ENCODE data around the gene SRBD1.

SRBD1 gene

DNA sequence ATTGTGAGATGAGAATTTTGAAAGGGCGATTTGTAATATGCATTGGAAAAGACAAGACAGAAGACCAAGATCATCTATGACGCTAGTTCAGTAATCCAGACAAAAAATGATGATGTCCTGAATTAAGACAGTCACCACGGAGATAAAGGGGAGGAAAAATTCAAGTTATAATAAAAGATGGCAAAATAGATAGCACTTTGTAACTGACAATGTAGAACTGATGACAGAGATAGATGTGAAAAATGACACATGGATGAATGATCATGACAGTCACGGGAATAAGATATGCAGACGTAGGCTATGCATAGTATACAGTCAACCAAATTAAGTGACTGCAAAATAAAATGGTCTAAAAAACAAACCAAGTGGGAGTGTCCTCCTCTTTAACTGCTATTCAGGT, 59.2 kb downstream of the SRBD1 start:
- no peak for DNase-seq (ENCODE audit: low spot score)

DNA sequence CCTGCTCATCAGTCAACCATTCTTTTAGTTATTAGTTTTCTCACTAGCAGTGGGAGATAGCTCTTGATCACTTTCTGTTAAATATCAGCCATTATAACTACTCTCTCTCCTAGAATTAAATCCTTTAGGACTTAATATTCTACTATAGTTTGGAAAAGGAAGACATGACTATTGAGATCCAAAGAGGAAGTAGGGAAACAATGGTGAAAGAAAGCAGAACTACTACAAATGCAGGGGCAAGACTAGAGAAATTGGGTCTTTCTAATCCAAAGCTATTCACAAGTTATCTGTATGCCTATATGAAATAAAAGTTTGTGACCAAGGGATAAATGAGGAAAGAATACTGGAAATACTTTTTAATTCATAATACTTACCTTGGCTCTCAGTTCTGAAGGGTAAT, 65.1 kb downstream of the SRBD1 start:
- DNase-seq (ENCODE audit: low spot score): no peak

DNA sequence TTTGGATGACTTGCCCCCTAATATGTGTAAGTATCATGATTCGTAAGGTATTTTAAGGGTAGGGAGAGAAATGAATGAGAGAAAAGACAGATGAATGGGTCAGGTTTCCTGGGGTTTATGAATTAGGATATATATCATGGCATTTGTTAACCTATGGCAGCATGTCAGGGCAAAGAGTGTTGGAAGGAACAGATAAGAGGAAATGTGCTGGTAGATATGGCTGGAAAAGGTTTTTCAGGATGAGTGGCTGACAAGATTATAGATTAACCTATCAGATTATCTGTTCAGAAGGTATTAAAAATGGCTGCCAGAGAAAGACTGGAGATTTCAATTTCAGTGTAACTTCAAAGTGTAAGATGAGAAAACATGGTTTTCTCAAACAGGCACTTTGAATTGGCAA, 67.8 kb downstream of the SRBD1 start:
- no peak for DNase-seq (ENCODE audit: low spot score)

DNA sequence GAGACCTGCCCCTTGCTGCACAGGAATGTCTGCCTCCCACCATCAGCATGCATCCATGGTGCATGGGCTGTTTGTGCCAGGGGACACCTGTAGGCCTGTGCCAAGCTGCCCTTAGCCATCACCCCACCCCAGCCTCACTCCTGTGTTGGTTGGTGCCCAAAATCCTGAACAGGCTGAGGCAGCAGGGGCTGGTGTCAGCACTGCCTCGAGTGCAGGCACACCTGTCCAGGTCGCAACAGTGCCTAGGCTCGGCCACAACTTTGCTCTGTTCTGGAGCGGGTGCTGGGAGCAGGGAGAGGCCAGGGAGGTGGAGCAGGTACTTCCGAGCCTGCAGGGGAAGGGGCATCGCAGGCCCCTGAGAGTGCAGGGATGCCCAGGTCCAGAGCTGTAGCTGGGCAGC, 69.1 kb downstream of the SRBD1 start:
- no peak for DNase-seq (ENCODE audit: low spot score)

DNA sequence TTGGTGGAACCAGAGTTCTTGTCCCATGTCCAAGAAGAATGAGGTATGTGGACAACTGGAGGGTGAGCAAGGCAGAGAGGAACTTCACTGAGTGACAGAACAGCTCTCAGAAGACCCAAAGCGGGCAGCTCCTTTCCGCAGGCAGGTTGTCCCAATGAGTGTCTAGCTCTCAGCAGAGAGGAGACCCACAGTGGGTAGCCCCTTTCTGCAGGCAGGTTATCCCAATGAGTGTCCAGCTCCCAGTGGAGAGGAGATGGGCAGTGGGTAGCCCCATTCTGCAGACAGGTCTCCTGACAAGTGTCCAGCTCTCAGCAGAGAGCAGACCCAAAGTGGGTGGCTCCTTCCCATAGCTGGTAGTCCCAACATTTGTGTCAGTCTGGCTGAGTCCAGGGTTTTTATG, 69.6 kb downstream of the SRBD1 start:
- DNase-seq (ENCODE audit: low spot score): no peak

DNA sequence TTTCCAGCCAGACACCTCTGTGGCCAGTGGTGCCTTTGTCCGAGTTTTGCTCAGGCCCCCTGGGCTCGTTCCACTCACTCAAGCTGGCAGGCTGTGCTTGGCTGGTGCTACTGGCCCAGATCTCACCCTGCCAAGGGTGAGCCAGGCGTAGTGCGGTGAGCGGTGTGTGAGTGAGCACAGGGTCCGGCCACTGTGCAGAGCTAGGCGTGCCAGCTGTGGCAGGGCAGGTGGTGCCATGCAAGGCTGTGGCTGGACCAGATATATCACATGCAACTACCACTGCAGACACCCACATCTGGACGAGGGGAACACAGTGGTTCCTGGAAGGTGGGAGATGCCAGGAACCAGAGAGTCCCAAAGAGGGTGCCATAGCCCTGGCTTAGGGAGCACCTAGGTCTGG, 70.1 kb downstream of the SRBD1 start:
- DNase-seq (ENCODE audit: low spot score): no peak

DNA sequence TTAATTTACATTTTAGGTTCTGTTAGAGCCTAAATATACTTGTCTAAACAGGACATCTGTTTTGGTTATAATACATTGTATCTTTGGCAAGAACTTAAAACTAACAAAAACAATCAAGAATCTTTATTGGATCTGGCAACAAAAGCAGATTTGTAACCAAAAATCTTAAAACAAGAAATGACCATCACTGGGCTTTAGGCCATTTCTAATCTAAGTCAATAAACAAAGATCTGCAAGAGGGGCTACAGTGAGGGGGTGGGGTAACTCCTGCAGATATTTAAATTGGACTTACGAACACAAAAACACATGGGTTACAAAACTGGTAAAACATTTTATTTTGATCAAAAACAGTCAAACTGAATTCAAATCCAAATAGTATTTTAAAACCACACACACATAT, 77.3 kb downstream of the SRBD1 start:
- DNase-seq (ENCODE audit: low spot score): no peak

DNA sequence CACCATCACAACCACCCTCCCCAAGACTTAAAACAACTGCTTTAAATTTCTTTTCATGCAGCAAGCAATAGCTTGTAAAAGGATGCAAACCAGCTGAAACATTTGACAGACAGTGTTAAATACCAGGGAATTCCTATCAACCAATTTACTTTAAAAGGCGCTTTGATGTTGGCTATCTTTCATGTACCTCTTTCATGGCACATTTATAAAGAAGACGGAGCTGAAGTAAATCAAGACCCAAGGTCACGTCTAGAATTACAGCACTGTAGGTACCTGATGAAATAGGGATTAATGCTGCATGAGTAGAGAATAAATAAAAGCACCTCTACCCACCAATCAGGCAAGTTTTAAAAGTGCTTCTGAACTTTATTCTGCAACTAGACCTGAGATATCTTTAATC, 78.9 kb downstream of the SRBD1 start:
- DNase-seq (ENCODE audit: low spot score): no peak

DNA sequence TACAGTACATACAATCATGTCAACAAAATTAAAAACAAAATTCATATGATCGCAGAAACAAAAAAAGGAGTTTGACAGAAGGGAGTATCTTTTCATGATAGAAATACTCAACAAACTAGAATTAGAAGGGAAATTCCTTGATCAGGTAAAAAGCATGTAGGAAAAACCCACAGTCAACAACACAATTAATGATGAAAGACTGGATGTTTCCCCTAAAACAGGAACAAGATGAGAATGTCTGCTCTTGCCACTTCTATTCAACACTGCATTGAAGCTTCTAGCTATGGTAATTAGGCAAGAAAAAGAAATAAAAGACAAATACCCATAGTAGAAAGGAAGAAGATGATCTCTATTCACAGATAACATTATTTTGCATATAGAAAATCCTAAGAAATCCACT, 87.1 kb downstream of the SRBD1 start:
- no peak for DNase-seq (ENCODE audit: low spot score)

DNA sequence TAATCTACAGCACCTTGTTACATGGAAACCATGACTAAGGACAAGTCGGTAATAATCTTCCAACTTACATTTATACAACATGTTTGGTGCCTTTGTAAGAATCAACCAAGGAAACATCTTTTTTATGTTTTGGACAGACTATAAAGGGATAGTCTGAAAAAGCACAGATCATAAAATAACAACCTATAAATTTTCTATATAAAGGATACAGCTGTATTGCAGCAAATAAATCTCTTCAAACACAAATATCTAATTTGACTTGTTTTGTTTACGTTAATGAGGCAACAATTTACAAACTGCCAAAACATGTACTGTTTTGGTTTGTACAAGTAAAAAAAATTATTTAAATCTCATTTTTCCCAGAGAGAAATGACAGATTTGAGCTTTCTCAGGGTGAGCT, 92.5 kb downstream of the SRBD1 start:
- DNase-seq (ENCODE audit: low spot score): no peak

DNA sequence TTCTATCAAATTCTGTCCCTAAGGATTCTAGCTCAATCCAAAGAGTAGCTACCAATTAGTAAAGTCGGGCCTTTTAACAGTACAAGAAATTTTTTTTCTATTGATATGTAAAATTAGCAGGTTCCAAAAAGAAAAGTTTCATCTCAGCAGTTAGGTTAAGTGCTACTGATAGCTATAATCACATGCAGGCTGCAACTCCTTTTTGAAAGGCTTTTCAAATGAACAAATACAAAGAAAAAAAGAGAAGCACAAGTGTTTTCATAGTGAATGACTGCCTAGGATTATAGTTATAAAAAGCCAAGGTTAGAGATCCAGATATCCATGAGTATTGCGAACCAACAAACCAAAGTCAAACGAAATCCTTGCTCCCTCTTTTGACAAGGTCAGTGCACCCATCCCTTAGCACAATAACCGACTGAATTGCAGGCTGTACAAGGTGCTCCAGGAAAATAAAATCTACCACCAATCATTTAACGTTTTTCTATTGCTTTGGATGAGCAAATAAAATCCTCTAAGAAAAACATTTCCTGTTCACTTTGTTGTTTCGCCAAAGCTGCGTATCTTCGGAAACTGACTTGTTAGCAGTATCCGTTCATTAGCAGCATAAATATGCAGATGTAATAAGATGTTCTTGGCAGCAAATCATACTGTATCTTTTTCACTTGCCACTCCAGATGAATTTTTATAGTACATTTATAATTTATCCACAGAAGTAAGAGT, 100.2 kb downstream of the SRBD1 start:
- no peak for DNase-seq (ENCODE audit: low spot score)

DNA sequence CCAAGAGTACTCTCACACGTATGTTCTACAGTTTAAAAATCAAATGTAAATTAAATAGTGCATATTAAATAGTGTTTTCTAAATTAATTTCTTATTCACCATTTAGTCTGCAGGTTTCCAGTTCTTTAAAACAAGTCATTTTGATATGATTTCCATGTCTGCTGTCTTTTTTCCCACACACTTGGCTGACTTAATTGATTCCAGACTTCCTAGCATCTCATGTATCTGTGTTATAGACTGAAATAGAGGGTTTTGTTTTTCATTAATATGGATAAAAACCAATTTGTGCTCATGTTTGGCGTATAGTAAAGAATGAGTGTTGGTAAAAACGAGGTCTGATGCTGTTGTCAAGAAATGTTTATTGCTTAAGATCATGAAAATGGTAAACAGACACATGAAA, 104.3 kb downstream of the SRBD1 start:
- no peak for DNase-seq (ENCODE audit: low spot score)

DNA sequence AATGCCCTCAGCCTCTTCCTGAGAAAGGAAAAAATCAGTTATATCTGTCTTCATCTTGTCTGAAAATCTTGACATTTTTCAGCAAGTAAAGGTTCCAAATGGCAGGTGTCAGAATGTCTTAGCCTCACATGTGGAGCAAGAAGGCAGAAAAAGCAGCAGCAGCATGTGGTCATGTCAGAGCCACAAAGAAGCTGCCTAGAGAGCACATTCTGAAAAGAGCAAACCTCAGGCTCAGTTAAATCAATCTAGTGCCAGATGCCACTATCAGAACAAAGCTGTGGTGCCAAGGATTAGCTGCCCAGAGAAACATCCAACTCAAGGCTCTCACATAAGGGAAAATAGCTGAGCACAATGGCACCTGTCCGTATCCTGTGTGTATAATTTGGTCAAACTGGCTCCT, 105.9 kb downstream of the SRBD1 start:
- DNase-seq (ENCODE audit: low spot score): no peak

DNA sequence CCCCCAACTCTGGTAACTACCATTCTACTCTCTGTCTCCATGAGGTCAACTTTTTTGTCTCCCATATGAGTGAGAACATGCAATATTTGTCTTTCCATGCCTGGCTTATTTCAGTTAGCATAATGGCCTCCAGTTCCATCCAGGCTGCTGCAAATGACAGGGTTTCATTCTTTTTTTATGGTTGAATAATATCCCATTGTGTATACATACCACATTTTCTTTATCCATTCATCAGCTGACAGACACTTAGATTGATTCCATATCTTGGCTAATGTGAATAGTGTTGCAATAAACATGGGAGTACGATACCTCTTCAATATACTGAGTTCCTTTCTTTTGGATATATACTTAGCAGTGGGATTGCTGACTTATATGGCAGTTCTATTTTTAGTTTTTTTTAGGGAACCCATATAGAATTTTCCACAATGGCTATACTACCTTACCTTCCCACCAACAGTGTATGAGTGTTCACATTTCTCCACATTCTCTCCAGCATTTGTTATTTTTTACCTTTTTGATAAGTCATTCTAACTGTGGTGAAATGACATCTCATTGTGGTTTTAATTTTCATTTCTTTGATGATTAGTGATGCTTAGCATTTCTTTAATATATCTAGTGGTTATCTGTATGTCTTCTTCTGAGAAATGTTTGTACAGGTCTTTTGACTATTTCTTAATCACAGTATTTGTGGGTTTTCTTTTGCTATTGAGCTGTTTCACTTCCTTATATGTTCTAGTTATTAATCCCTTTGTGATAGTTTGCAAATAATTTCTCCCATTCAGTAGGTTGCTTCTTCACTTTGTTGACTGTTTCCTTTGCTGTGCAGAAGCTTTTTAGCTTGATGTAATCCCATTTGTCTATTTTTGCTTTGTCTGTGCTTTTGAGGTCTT, 112.2 kb downstream of the SRBD1 start:
- DNase-seq (ENCODE audit: low spot score): no peak

DNA sequence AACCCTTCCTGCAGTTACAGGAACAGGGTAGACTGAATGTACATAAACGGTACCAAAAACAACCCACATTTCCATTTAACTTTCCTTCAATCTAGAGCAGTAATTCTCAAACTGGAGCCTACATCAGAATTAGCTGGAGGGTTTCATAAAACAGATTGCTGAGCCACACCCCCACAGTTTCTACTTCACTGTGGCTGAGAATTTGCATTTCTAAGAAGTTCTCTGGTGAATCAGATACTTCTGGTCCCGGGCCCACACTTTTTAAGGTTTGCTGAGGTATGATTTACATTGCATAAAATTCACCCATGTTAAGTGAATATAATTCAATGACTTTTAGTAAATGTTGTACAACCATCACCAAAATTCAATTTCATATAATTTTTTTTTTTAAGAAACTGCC, 113.7 kb downstream of the SRBD1 start:
- DNase-seq (ENCODE audit: low spot score): no peak

DNA sequence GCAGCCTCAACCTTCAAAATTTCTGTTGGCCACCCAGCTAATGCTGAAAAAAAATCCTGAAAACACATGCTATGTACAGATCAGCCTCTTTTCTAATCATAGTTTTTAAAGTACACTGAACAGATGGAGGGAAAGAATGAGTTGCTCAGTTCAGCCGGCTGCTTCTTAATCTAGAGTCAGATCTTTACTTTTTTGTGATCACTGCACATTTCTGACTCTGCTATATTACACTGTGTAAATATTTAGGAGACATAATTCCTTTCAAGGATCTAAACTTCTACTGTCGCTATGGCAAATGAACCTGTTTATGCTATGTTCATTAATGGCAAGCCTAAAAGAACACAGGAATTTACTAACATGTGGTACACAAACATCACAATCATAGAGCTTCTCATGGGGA, 114.2 kb downstream of the SRBD1 start:
- no peak for DNase-seq (ENCODE audit: low spot score)

DNA sequence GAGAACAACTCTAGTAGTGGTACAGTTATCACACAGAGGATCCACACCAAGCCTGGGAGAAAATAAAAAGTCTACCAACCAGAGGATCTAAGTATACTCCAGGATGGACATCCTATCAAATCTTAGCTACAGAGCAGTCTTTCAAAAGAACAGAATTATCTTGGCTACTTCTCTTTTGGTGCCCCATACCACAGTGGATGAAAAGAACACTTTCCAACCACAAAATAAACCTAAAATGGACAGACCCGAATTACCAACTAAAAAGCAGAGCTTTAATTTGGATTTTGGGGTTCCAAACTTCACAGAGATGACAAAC, 116.1 kb downstream of the SRBD1 start:
- no peak for DNase-seq (ENCODE audit: low spot score)

DNA sequence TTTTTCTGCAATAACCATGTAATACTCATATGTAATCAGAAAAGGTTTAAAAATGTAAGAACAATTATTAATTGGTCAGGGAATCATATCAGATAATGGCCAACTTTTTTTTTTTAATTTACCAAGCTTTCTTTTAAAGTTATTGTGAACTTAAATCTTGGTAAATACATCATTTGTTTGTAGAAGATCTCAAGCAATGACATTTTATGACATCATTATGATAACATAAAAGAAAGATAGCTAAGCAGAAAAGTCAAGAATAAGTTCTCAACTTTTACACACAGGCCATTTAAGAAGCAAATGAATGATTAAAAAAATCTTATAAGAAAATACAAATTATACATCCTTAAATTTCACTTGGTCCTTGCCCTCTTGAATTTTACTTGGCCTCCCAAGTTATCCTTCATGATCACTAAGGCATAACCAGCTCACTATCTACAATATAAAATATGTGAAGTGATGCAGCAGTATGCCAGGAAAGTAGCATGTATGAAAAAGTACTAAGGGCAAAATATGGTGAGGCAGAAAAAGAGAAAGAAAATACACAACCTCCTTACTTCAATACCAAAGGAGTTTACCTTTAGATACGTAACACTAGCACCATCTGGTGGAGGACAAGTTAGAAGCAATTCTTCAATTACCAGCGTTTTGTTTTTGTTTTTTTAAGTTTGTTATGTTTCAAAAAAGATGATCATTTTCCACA, 116.6 kb downstream of the SRBD1 start:
- peak; percentile 24 for DNase-seq (ENCODE audit: low spot score)

DNA sequence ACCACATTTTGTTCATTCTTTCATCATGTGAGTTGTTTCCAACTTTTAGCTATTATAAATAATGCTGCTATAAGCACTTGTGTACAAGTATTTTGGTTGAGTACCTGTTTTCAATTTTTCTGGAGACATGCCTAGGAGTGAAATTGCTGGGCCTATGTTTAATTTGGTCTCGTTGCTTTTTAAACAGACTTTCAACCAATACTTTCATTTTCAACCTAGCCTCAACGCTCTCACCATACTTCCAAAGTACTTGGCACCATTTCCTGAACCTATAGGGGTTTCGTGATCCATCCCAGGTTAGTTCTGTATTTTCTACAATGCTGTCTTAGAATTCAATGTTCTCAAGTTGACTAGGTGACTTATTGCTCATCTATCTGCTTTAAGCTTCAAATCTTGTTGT, 126.1 kb downstream of the SRBD1 start:
- DNase-seq (ENCODE audit: low spot score): no peak

DNA sequence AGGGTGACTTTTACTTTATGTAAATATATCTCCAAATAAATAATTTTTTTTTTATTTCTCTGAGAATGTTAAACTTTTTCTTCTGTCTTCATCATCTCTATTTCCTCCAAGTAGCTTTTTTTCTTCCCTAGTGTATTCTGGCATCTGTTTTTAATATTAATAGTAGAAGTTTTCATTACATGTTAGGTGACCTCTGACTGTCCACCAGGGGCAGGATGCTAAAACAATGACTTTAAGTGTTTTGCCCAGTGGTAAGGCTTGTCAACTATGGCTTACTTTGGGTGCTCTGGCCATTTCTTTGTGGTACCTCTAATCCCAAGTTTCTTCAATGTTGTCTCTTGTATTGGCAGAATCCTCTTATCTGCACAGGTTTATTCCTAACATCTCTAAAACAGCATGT, 127.1 kb downstream of the SRBD1 start:
- DNase-seq (ENCODE audit: low spot score): no peak

DNA sequence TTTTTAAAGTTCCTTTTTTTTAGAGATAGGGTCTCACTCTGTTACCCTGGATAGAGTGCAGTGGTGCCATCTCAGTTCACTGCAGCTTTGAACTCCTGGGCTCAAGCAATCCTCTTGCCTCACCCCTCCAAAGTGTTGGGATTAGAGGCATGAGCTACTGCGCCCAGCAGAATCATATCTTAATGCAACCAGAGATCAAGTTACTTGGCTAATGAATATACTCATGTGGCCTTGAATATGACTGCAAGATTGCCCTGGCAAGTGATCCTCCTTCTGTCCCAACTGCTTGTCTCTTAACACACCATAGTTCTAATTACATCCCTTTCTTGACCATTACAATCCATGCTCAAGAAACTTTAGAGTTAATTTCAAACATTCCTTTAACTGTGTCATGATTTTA, 133.5 kb downstream of the SRBD1 start:
- no peak for DNase-seq (ENCODE audit: low spot score)

DNA sequence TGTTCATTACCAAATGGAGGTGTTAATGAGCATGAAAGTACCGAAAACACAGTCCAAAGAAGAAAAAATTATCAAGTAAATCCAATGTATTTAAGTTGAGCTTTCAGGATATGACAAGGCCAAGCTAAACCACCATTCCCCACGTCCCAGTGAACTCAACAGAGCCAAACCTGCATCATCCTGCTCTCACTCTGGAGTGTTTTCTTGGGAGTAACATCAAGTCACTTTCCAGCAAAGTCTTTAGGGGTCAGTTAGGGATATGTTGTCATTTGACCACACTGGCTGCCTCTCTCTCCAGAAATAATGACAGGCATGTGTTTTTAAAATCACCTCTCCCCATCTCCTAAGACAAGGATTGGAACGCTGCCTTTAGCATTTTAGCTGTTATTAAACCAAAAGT, 140.5 kb downstream of the SRBD1 start:
- no peak for DNase-seq (ENCODE audit: low spot score)
